MM.1S (cell line): Measurements from ENCODE around the gene INPP4B.
A peak's percentile ranks its signal among the peaks of the same experiment; 100 is the strongest.

Experiments
- DNase-seq: peaks from one replicate; pipeline ENCODE4 v3.0.0-alpha.2; 2015
- H2AFZ ChIP-seq: fragments of 300-600 bp; sonication (generic); 2 replicates; pipeline ENCODE4 v1.6.0; 2016; ENCODE audit warnings: antibody characterized with exemption, low read length
- H3F3A ChIP-seq: fragments of 300-600 bp; sonication (generic); 2 replicates; pipeline ENCODE4 v1.6.1; 2016; ENCODE audit warnings: mild to moderate bottlenecking, antibody characterized with exemption, low read length, moderate library complexity, mixed read lengths; ENCODE audit not compliant: insufficient read depth
- H3K27ac ChIP-seq: fragments of 300-600 bp; sonication (generic); 2 replicates; pipeline ENCODE4 v1.5.1; 2016; ENCODE audit warnings: mild to moderate bottlenecking, low read length
- H3K27me3 ChIP-seq: fragments of 300-600 bp; sonication (generic); replicated peaks from 2 replicates; pipeline ENCODE4 v1.6.0; 2016; ENCODE audit warnings: low read length; ENCODE audit not compliant: insufficient read depth
- H3K36me3 ChIP-seq: fragments of 300-600 bp; sonication (generic); replicated peaks from 2 replicates; pipeline ENCODE4 v1.6.1; 2016; ENCODE audit warnings: mild to moderate bottlenecking, low read length, mixed read lengths; ENCODE audit not compliant: insufficient read depth
- H3K4me1 ChIP-seq: fragments of 300-600 bp; sonication (generic); 2 replicates; pipeline ENCODE4 v1.6.1; 2016; ENCODE audit warnings: low read length, mixed read lengths
- H3K4me2 ChIP-seq: fragments of 300-600 bp; sonication (generic); 2 replicates; pipeline ENCODE4 v1.6.0; 2016; ENCODE audit warnings: low read depth, low read length
- H3K4me3 ChIP-seq: fragments of 300-600 bp; sonication (generic); 2 replicates; pipeline ENCODE4 v1.5.1; 2016; ENCODE audit warnings: low read length, mixed read lengths
- H3K79me2 ChIP-seq: fragments of 300-600 bp; sonication (generic); 2 replicates; pipeline ENCODE4 v1.6.1; 2016; ENCODE audit warnings: mixed run types, low read length, mixed read lengths
- H3K9ac ChIP-seq: fragments of 300-600 bp; sonication (generic); 2 replicates; pipeline ENCODE4 v1.6.1; 2016; ENCODE audit warnings: low read length, mixed read lengths
- H3K9me2 ChIP-seq: fragments of 300-600 bp; sonication (generic); replicated peaks from 2 replicates; pipeline ENCODE4 v1.6.1; 2016; ENCODE audit warnings: mild to moderate bottlenecking, low read length, mixed read lengths; ENCODE audit not compliant: insufficient read depth
- H3K9me3 ChIP-seq: fragments of 300-600 bp; sonication (generic); replicated peaks from 2 replicates; pipeline ENCODE4 v1.6.1; 2016; ENCODE audit warnings: mild to moderate bottlenecking, low read length, mixed read lengths; ENCODE audit not compliant: insufficient read depth
- H4K20me1 ChIP-seq: fragments of 300-600 bp; sonication (generic); 2 replicates; pipeline ENCODE4 v1.6.1; 2016; ENCODE audit warnings: mild to moderate bottlenecking, low read length, moderate library complexity, mixed read lengths; ENCODE audit not compliant: insufficient read depth
- CTCF ChIP-seq: fragments of 300-600 bp; sonication (generic); IDR thresholded peaks from 2 replicates; pipeline ENCODE4 v1.5.1; 2016; ENCODE audit warnings: antibody characterized with exemption, low read length, mixed read lengths
- EZH2 ChIP-seq: fragments of 300-600 bp; sonication (generic); optimal IDR thresholded peaks from 2 replicates; pipeline ENCODE3; 2017; ENCODE audit warnings: low read depth, mild to moderate bottlenecking, antibody characterized with exemption, low read length, mixed read lengths
- EZH2phosphoT487 ChIP-seq: fragments of 300-600 bp; sonication (generic); IDR thresholded peaks from 2 replicates; pipeline ENCODE4 v1.6.1; 2018; ENCODE audit warnings: antibody characterized with exemption, low read length

Gene INPP4B

GRCh38 chr4:142686081-142686480 is 160.0 kb downstream of the INPP4B start:
- H3K27me3 ChIP-seq: no peaks in the 10 kb centered on the region
- no peaks in the 10 kb centered on the region for H3K9me2 ChIP-seq
- no peaks in the 10 kb centered on the region for H3F3A ChIP-seq
- no peak overlapping the region for H3K27ac ChIP-seq
- no peaks in the 10 kb centered on the region for H4K20me1 ChIP-seq
- no peaks in the 10 kb centered on the region for H3K9me3 ChIP-seq
- H3K36me3 ChIP-seq: no peaks in the 10 kb centered on the region
- H3K9ac ChIP-seq: no peak overlapping the region
- H3K4me2 ChIP-seq: no peak overlapping the region
- no peak overlapping the region for H2AFZ ChIP-seq
- no peak for DNase-seq
- H3K4me3 ChIP-seq: no peak overlapping the region
- H3K4me1 ChIP-seq: peaks cover 5% of the 10 kb centered on the region; the same call in 1 of the 2 replicates
- H3K79me2 ChIP-seq: no peaks in the 10 kb centered on the region
- TF ChIP-seq CTCF (no peak), EZH2 (no peak), EZH2phosphoT487 (no peak)

- no peak overlapping the region for H3K4me2 ChIP-seq
- no peaks in the 10 kb centered on the region for H3K79me2 ChIP-seq
- no peaks in the 10 kb centered on the region for H3F3A ChIP-seq
- no peak overlapping the region for H3K9ac ChIP-seq
- H2AFZ ChIP-seq: no peak overlapping the region
- no peaks in the 10 kb centered on the region for H3K27me3 ChIP-seq
- TF ChIP-seq EZH2phosphoT487 (no peak), CTCF (no peak), EZH2 (no peak)
- DNase-seq: no peak
- no peak overlapping the region for H3K4me3 ChIP-seq
- H3K4me1 ChIP-seq: no peaks in the 10 kb centered on the region
- H3K9me3 ChIP-seq: no peaks in the 10 kb centered on the region
- no peak overlapping the region for H3K27ac ChIP-seq
- no peaks in the 10 kb centered on the region for H4K20me1 ChIP-seq
- H3K36me3 ChIP-seq: no peaks in the 10 kb centered on the region
- no peaks in the 10 kb centered on the region for H3K9me2 ChIP-seq
Measured at GRCh38 chr4:142683997-142684396, 162.1 kb downstream of the INPP4B start.

- no peak for TF ChIP-seq EZH2
- no peak for TF ChIP-seq CTCF
- no peak for TF ChIP-seq EZH2phosphoT487
- Histone ChIP-seq H3K9me3 (no peaks in the 10 kb centered on the region), H3K36me3 (no peaks in the 10 kb centered on the region), H3K27me3 (no peaks in the 10 kb centered on the region), H3F3A (no peaks in the 10 kb centered on the region), H4K20me1 (no peaks in the 10 kb centered on the region), H3K9me2 (no peaks in the 10 kb centered on the region), H3K4me3 (no peak overlapping the region), H3K9ac (no peak overlapping the region), H2AFZ (no peak overlapping the region), H3K4me1 (no peaks in the 10 kb centered on the region), H3K4me2 (no peak overlapping the region), H3K79me2 (no peaks in the 10 kb centered on the region), H3K27ac (no peak overlapping the region)
- DNase-seq: no peak
Measured at GRCh38 chr4:142683503-142683902, 162.6 kb downstream of the INPP4B start.

- no peaks in the 10 kb centered on the region for H3K27me3 ChIP-seq
- DNase-seq: no peak
- H3K27ac ChIP-seq: no peak overlapping the region
- H3K9me3 ChIP-seq: no peaks in the 10 kb centered on the region
- TF ChIP-seq EZH2phosphoT487 (no peak), CTCF (peak; percentile 18; the same call in 1 of the 2 replicates)
- no peaks in the 10 kb centered on the region for H3K4me1 ChIP-seq
- no peak overlapping the region for H2AFZ ChIP-seq
- no peak overlapping the region for H3K4me2 ChIP-seq
- H3K4me3 ChIP-seq: no peak overlapping the region
- no peaks in the 10 kb centered on the region for H3K79me2 ChIP-seq
- H3K9ac ChIP-seq: no peak overlapping the region
- H3F3A ChIP-seq: no peaks in the 10 kb centered on the region
- H3K36me3 ChIP-seq: no peaks in the 10 kb centered on the region
- no peaks in the 10 kb centered on the region for H3K9me2 ChIP-seq
- no peaks in the 10 kb centered on the region for H4K20me1 ChIP-seq
Measured at GRCh38 chr4:142671516-142671915, 174.6 kb downstream of the INPP4B start.
